OCI-LY7 (cell line): ENCODE measurements around the gene IKZF1. TPM values are rescaled to one million over a fixed set of nuclear protein-coding genes. Genes with fewer than 3 reads are reported as not detected.

Experiments
- BruUV-seq: library from RNA; stranded (reverse); fragments of 400-500 nt; replicated peaks from 2 replicates; lab custom pipeline; 2021; lab: Mats Ljungman, UMichigan
- CTCF ChIA-PET: fragments of 300-600 bp; sonication (Branson Sonifier 250); formaldehyde crosslinking; loops from one replicate; lab custom pipeline; 2022; ENCODE audit warnings: antibody characterized with exemption; ENCODE audit not compliant: unreplicated experiment; lab: Charles Lee
- POLR2A ChIA-PET: fragments of 300-600 bp; sonication (Branson Sonifier 250); formaldehyde crosslinking; loops from one replicate; lab custom pipeline; 2022; ENCODE audit warnings: antibody characterized with exemption; lab: Charles Lee
- DNase-seq: peaks from one replicate; pipeline ENCODE4 v3.0.0-alpha.2; 2015; ENCODE audit warnings: low spot score
- H2AFZ ChIP-seq: fragments of 200-600 bp; sonication (generic), shearing (Covaris generic); 2 replicates; pipeline ENCODE4 v1.6.1; 2014; ENCODE audit warnings: mild to moderate bottlenecking, antibody characterized with exemption, low read length, moderate library complexity
- H3K27ac ChIP-seq: fragments of 200-600 bp; sonication (generic); 2 replicates; pipeline ENCODE4 v1.5.1; 2014; ENCODE audit warnings: mixed run types, low read depth, mild to moderate bottlenecking, moderate library complexity, low read length, inconsistent platforms; ENCODE audit not compliant: poor library complexity, severe bottlenecking
- H3K36me3 ChIP-seq: fragments of 200-600 bp; sonication (generic); 2 replicates; pipeline ENCODE4 v1.6.1; 2014; ENCODE audit warnings: mild to moderate bottlenecking, antibody characterized with exemption, low read length, moderate library complexity, mixed read lengths; ENCODE audit not compliant: insufficient read depth
- H3K4me1 ChIP-seq: fragments of 200-600 bp; sonication (generic); 2 replicates; pipeline ENCODE4 v1.5.1; 2014; ENCODE audit warnings: mild to moderate bottlenecking, low read length; ENCODE audit not compliant: insufficient read depth, poor library complexity, severe bottlenecking
- H3K4me2 ChIP-seq: fragments of 200-600 bp; sonication (generic); 2 replicates; pipeline ENCODE4 v1.6.1; 2014; ENCODE audit warnings: mild to moderate bottlenecking, low read length
- H3K4me3 ChIP-seq: fragments of 200-600 bp; sonication (generic); 2 replicates; pipeline ENCODE4 v1.5.1; 2014; ENCODE audit warnings: mild to moderate bottlenecking, low read depth, low read length; ENCODE audit not compliant: poor library complexity, severe bottlenecking
- H3K79me2 ChIP-seq: fragments of 200-600 bp; sonication (generic); 2 replicates; pipeline ENCODE4 v1.6.1; 2016; ENCODE audit warnings: low read depth, mild to moderate bottlenecking, low read length, moderate library complexity, mixed read lengths; ENCODE audit not compliant: insufficient read depth
- H3K9me2 ChIP-seq: fragments of 200-600 bp; sonication (generic); 2 replicates; pipeline ENCODE4 v1.6.1; 2016; ENCODE audit warnings: mild to moderate bottlenecking, low read length, mixed read lengths; ENCODE audit not compliant: insufficient read depth
- H3K9me3 ChIP-seq: fragments of 200-600 bp; sonication (generic); 2 replicates; pipeline ENCODE4 v1.6.1; 2014; ENCODE audit warnings: mild to moderate bottlenecking, mixed run types, low read length, mixed read lengths
- H4K20me1 ChIP-seq: fragments of 200-600 bp; sonication (generic); 2 replicates; pipeline ENCODE4 v1.6.1; 2014; ENCODE audit warnings: mild to moderate bottlenecking, antibody characterized with exemption, low read length, moderate library complexity, mixed read lengths; ENCODE audit not compliant: insufficient read depth
- EZH2phosphoT487 ChIP-seq: fragments of 200-600 bp; sonication (generic); IDR thresholded peaks from 2 replicates; pipeline ENCODE4 v1.6.1; 2018; ENCODE audit warnings: low read depth, borderline replicate concordance, mild to moderate bottlenecking, mixed run types, antibody characterized with exemption, low read length, moderate library complexity, mixed read lengths
- intact Hi-C: fragments of 100-400 bp; cut with micrococcal nuclease; formaldehyde crosslinking; loops from one replicate; pipeline ENCODE4 v1.10.0; 2022; ENCODE audit not compliant: unreplicated experiment
- total RNA-seq, 2 experiments: library from RNA; depleted of rRNA in 1 of 2; stranded (reverse); fragments of >200 nt in 1 of 2; shearing (Covaris generic) in 1 of 2; gene quantifications; 2 replicates each; pipeline ENCODE4 v1.2.3, GENCODE V29; 2014 to 2022
- TF ChIP-seq, protein P1 (sequence below): fragments of 200-600 bp; sonication (generic); conservative IDR thresholded peaks from 2 replicates; pipeline ENCODE4 v1.5.1; 2014; ENCODE audit warnings: mild to moderate bottlenecking, antibody characterized with exemption, low read length, moderate library complexity, mixed read lengths

IKZF1 gene
- total RNA-seq, 2 experiments from 2014 or later, result 108 to 161 TPM

DNA sequence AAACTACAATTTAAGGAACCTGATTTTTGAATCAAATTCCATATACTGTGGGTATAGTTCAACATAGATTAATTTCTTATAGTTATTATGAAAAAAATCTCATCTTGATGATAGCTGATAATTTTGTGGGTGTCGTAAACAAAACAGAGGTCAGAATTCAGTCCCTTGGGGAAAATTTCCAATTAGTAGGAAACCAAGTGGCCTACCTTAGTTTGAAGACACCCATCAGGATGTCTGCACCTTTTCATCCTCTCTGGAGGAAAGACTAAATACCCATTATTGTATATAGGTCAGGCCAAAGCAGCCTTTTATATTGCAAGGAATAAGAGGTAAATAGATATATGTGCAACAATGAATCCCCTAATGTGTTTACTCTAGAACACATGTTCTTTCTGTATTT is 6.4 kb downstream of the IKZF1 start:
- intact Hi-C loops, result loop anchor here (1.0 kb wide), 1 partner anchor 30 kb away; no protein-coding TSS in a partner anchor
- TF ChIP-seq EZH2phosphoT487, result no peak
- TF ChIP-seq, protein P1, sequence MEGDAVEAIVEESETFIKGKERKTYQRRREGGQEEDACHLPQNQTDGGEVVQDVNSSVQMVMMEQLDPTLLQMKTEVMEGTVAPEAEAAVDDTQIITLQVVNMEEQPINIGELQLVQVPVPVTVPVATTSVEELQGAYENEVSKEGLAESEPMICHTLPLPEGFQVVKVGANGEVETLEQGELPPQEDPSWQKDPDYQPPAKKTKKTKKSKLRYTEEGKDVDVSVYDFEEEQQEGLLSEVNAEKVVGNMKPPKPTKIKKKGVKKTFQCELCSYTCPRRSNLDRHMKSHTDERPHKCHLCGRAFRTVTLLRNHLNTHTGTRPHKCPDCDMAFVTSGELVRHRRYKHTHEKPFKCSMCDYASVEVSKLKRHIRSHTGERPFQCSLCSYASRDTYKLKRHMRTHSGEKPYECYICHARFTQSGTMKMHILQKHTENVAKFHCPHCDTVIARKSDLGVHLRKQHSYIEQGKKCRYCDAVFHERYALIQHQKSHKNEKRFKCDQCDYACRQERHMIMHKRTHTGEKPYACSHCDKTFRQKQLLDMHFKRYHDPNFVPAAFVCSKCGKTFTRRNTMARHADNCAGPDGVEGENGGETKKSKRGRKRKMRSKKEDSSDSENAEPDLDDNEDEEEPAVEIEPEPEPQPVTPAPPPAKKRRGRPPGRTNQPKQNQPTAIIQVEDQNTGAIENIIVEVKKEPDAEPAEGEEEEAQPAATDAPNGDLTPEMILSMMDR, result no peak
- Histone ChIP-seq H3K9me2 (no peaks in the 10 kb centered on the region), H4K20me1 (peaks cover 14% of the 10 kb centered on the region; the same call in 1 of the 2 replicates), H3K27ac (peak overlapping the region; percentile 86), H2AFZ (no peak overlapping the region), H3K36me3 (peaks cover 39% of the 10 kb centered on the region), H3K9me3 (no peaks in the 10 kb centered on the region), H3K4me2 (peak overlapping the region; percentile 99), H3K79me2 (peaks cover 99% of the 10 kb centered on the region), H3K4me1 (peaks cover 59% of the 10 kb centered on the region), H3K4me3 (peak overlapping the region; percentile 71)
- no TSS peak for BruUV-seq
- POLR2A ChIA-PET, result interaction anchor here (0.6 to 14.5 kb wide), 27 partner anchors 10 to 977 kb away, joined by 3 to 293 read pairs (median 5); no protein-coding TSS in a partner anchor
- no peak for DNase-seq
- CTCF ChIA-PET, result interaction anchor here (0.7 to 1.5 kb wide), 6 partner anchors 9 to 161 kb away, joined by 3 to 5 read pairs (median 3); no protein-coding TSS in a partner anchor

DNA sequence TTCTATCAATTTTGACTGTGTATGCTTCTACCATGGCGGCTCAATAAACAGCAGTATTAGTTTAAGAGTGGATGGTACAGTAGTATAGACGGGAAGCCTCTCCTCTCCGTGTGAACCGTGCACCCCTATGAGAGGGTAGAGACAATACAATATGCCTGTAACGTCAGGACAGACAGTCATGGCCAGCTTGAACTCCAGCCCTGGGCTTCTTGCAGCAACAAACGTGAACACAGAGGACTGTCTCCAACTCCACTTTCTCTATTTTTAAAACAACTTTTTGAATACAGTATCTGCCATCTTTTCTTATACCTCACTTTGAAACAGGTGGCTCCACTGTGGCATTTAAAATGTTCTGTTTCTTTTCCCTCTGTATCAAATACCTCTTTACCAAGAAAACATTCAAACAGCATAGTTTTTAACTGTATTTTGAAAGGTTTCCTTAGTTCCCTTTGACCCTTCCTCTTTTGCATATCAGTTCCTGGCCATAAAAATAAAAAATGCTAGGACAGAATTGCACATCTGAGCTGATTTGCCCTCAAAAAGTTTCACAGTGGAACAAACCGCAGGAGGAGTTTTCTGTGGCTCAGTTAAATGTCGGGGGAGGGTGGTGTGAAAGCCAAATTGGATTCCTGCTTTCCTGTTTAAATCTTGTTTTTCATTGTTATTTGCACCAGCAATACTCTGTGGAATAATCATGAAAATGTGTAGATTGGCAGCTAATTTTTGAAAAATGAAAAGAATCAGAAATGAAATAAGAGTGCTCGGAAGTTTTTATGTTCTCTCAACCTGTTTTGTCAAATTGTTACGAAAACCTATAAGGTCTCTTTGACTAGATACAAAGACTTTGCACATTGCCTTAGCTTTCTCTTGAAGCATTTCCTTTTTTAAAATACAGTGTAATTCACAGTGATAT is 8.0 kb downstream of the IKZF1 start:
- Histone ChIP-seq H3K4me2 (peak overlapping the region; percentile 99), H3K9me2 (no peaks in the 10 kb centered on the region), H3K4me3 (peak overlapping the region; percentile 71), H3K27ac (peak overlapping the region; percentile 86), H2AFZ (peak overlapping the region; percentile 3; the same call in 1 of the 2 replicates), H4K20me1 (peaks cover 23% of the 10 kb centered on the region; the same call in 1 of the 2 replicates), H3K4me1 (peaks cover 64% of the 10 kb centered on the region), H3K36me3 (peaks cover 51% of the 10 kb centered on the region), H3K79me2 (peaks cover 100% of the 10 kb centered on the region), H3K9me3 (no peaks in the 10 kb centered on the region)
- BruUV-seq, result no TSS peak
- intact Hi-C loops, result loop anchor here (2.0 kb wide), 1 partner anchor 18 kb away; no protein-coding TSS in a partner anchor
- TF ChIP-seq EZH2phosphoT487, result no peak
- TF ChIP-seq, protein P1, result 0 out of 2 replicates have a peak, but pooled peaks have one; percentile 15
- CTCF ChIA-PET, result interaction anchor here (0.6 to 0.8 kb wide), 3 partner anchors 12 to 29 kb away, joined by 3 read pairs; no protein-coding TSS in a partner anchor
- POLR2A ChIA-PET, result interaction anchor here (0.6 to 14.5 kb wide), 25 partner anchors 11 to 705 kb away, joined by 3 to 293 read pairs (median 4); no protein-coding TSS in a partner anchor
- peak; percentile 54 for DNase-seq
